BJ (cell line): ENCODE data around the gene AGMAT. TPM values are rescaled to one million over a fixed set of nuclear protein-coding genes. Genes with fewer than 3 reads are reported as not detected.

Experiments
- CTCF ChIA-PET: fragments of 350-600 bp; formaldehyde crosslinking; extraction: SDS; loops from one replicate; lab custom pipeline; 2021; ENCODE audit warnings: antibody characterized with exemption, inconsistent platforms; lab: Yijun Ruan, JAX
- POLR2A ChIA-PET: fragments of 300-600 bp; sonication (Branson Sonifier 250); formaldehyde crosslinking; extraction: SDS; loops from one replicate; lab custom pipeline; 2021; ENCODE audit warnings: antibody characterized with exemption; lab: Charles Lee
- DNase-seq: peaks from one replicate; pipeline ENCODE4 v3.0.0-alpha.2; 2011; ENCODE audit warnings: low read depth
- H3K27me3 ChIP-seq: 2 replicates; pipeline ENCODE4 v1.6.0; 2011; ENCODE audit warnings: low read length; ENCODE audit not compliant: control insufficient read depth, insufficient read depth
- H3K36me3 ChIP-seq: 2 replicates; pipeline ENCODE4 v1.5.1; 2011; ENCODE audit warnings: low read length; ENCODE audit not compliant: control insufficient read depth, insufficient read depth
- H3K4me3 ChIP-seq: 2 replicates; pipeline ENCODE4 v1.5.1; 2011; ENCODE audit warnings: low read depth, mild to moderate bottlenecking, control low read depth, low read length
- CTCF ChIP-seq: IDR thresholded peaks from 2 replicates; pipeline ENCODE4 v1.5.1; 2011; ENCODE audit warnings: low read depth, mild to moderate bottlenecking, control low read depth, inconsistent platforms, low read length, moderate library complexity; ENCODE audit not compliant: insufficient read depth
- polyA plus RNA-seq: library from polyadenylated mRNA; depleted of rRNA; stranded (reverse); fragments of >200 nt; gene quantifications from 2 replicates; pipeline ENCODE4 v1.2.3, GENCODE V29; 2011; rRNA removed
- small RNA-seq: library from RNA; depleted of rRNA; stranded (forward); fragments of <200 nt; gene quantifications from one replicate; pipeline ENCODE3, GENCODE V24; 2012; ENCODE audit warnings: low replicate concordance, low read depth; ENCODE audit not compliant: insufficient read length

AGMAT gene
- polyA plus RNA-seq, 1 experiment: 1.1 TPM

GRCh38 chr1:15524021-15524282 lies 60.9 kb downstream of the AGMAT start, which contains the start of gene CASP9:
Gene CASP9, minus strand, starts transcription at chr1:15524215. Its CDS starts 15 bp downstream, at chr1:15524200.
- H3K36me3 ChIP-seq: no peaks in the 10 kb centered on the region
- CTCF ChIA-PET: interaction anchor here (0.7 kb wide), 1 partner anchor 425 kb away, joined by 3 read pairs; no protein-coding TSS in a partner anchor

GRCh38 chr1:15523104-15524020 lies 61.5 kb downstream of the AGMAT start:
- TF ChIP-seq CTCF: no peak
- DNase-seq: no peak
- Histone ChIP-seq H3K4me3 (peak overlapping the region; percentile 56), H3K27me3 (no peaks in the 10 kb centered on the region), H3K36me3 (no peaks in the 10 kb centered on the region)
- ChIA-PET CTCF (interaction anchor here (0.7 kb wide), 1 partner anchor 426 kb away, joined by 3 read pairs; no protein-coding TSS in a partner anchor), POLR2A (interaction anchor here (0.9 kb wide), 1 partner anchor 240 kb away, joined by 19 read pairs; no protein-coding TSS in a partner anchor)

More at GRCh38 chr1:15524021-15524282, 60.9 kb downstream of the AGMAT start, which contains the start of gene CASP9:
- DNase-seq: no peak
- Histone ChIP-seq H3K27me3 (no peaks in the 10 kb centered on the region), H3K4me3 (peak within 1 kb of the TSS; percentile 82)
- POLR2A ChIA-PET: interaction anchor here (0.9 kb wide), 1 partner anchor 241 kb away, joined by 19 read pairs; no protein-coding TSS in a partner anchor
- no peak for TF ChIP-seq CTCF

GRCh38 chr1:15522551-15522950 lies 62.3 kb downstream of the AGMAT start:
- no peaks in the 10 kb centered on the region for H3K27me3 ChIP-seq
- DNase-seq: no peak
- POLR2A ChIA-PET: no interaction called here

More at GRCh38 chr1:15522551-15522950, 62.3 kb downstream of the AGMAT start:
- no peak for TF ChIP-seq CTCF
- Histone ChIP-seq H3K4me3 (no peak overlapping the region), H3K36me3 (no peaks in the 10 kb centered on the region)
- CTCF ChIA-PET: no interaction called here

Small RNA genes within 50 kb of the gene (small RNA-seq; reads per million reads assigned to genes)
- gene CD24P1 (not detected), gene RNU7-179P (not detected), gene SCARNA21B (not detected)

Other genes starting within 250 kb of the AGMAT start
- gene EFHD2, start 175.2 kb downstream of the AGMAT start, polyA plus RNA-seq: 18.9 and 24.0 TPM in 2 replicates
- not detected in 2 replicates for gene CTRC, start 146.6 kb downstream of the AGMAT start, polyA plus RNA-seq
- gene CELA2A, start 128.3 kb downstream of the AGMAT start, polyA plus RNA-seq: not detected in 2 replicates
- not detected in 2 replicates for gene CELA2B, start 108.9 kb downstream of the AGMAT start, polyA plus RNA-seq
- gene CASP9, start 60.8 kb downstream of the AGMAT start, polyA plus RNA-seq: 14.0 and 20.8 TPM in 2 replicates
- 12.3 and 20.2 TPM in 2 replicates for gene DNAJC16, start 58.2 kb downstream of the AGMAT start, polyA plus RNA-seq
- 5.9 and 6.4 TPM in 2 replicates for gene DDI2, start 32.4 kb upstream of the AGMAT start, polyA plus RNA-seq
- gene PLEKHM2, start 99.3 kb upstream of the AGMAT start, polyA plus RNA-seq: 37.2 and 58.3 TPM in 2 replicates
- 0.54 and 0.70 TPM in 2 replicates for gene SLC25A34, start 151.2 kb upstream of the AGMAT start, polyA plus RNA-seq
- not detected in 2 replicates for gene TMEM82, start 157.4 kb upstream of the AGMAT start, polyA plus RNA-seq
- gene FBLIM1, start 173.7 kb upstream of the AGMAT start, polyA plus RNA-seq: 147 and 254 TPM in 2 replicates
- 0.56 and 1.3 TPM in 2 replicates for gene UQCRHL, start 222.6 kb upstream of the AGMAT start, polyA plus RNA-seq